K562 (cell line): ENCODE data around the gene CDC42EP3.

ENCODE experiments used
- ERF ChIP-seq: fragments of 450-650 bp; formaldehyde crosslinking; IDR thresholded peaks from 2 replicates; pipeline ENCODE4 v1.4.0; 2020; ENCODE audit warnings: mild to moderate bottlenecking, mixed read lengths
- NBN ChIP-seq: fragments of 450-650 bp; IDR thresholded peaks from 2 replicates; pipeline ENCODE4 v1.6.1; 2016; ENCODE audit warnings: low read depth, mild to moderate bottlenecking

GRCh38 chr2:37632310-37632709 is 39.1 kb downstream of the CDC42EP3 start:
- TF ChIP-seq ERF (no peak), NBN (no peak)
